Upper lobe of right lung (tissue), 1 donor: ENCODE results near the gene FAF2. TPM values are rescaled to one million over a fixed set of nuclear protein-coding genes. Genes with fewer than 3 reads are reported as not detected.

Experiments used
- ATAC-seq: fragments of 200-7000 bp; cut with Tn5 transposase; one replicate; pipeline ENCODE4 v1.9.1; 2020; ENCODE audit warnings: mild to moderate bottlenecking, moderate library complexity
- DNase-seq: peaks from one replicate; pipeline ENCODE4 v3.0.0-alpha.2; 2020
- H3K27ac ChIP-seq: fragments of 200-600 bp; one replicate; pipeline ENCODE4 v1.8.0; 2022
- H3K27me3 ChIP-seq: fragments of 200-600 bp; one replicate; pipeline ENCODE4 v1.8.0; 2022; ENCODE audit warnings: mild to moderate bottlenecking
- H3K36me3 ChIP-seq: fragments of 200-600 bp; one replicate; pipeline ENCODE4 v1.8.0; 2022
- H3K4me1 ChIP-seq: fragments of 200-600 bp; one replicate; pipeline ENCODE4 v1.8.0; 2022
- H3K4me3 ChIP-seq: fragments of 200-600 bp; one replicate; pipeline ENCODE4 v1.8.0; 2022; ENCODE audit warnings: mild to moderate bottlenecking
- H3K9me3 ChIP-seq: fragments of 200-600 bp; one replicate; pipeline ENCODE4 v1.8.0; 2022
- CTCF ChIP-seq: fragments of 200-600 bp; IDR thresholded peaks from one replicate; pipeline ENCODE4 v1.8.0; 2022; ENCODE audit warnings: antibody characterized with exemption
- intact Hi-C: fragments of 100-400 bp; cut with DNase I; formaldehyde crosslinking; loops from one replicate; pipeline ENCODE4 v1.11.0; 2022
- total RNA-seq: library from RNA; stranded (reverse); fragmentation: NEBNext Ultra II Directional; extraction: Animal tissue kit (Norgen Biotek cat#: 25700); gene quantifications from one replicate; pipeline ENCODE4 v1.2.1, GENCODE V29; 2021
- donor health status: DM: no; HTN: yes; CAD: no; lungs with severe emphysema.

Gene FAF2
- total RNA-seq, 1 donor from 2014 or later: 35.1 TPM

- peaks cover 20% of the 10 kb centered on the region for H3K4me1 ChIP-seq
- H3K9me3 ChIP-seq: no peaks in the 10 kb centered on the region
- no peak for TF ChIP-seq CTCF
- H3K36me3 ChIP-seq: no peaks in the 10 kb centered on the region
- peak; percentile 85 for DNase-seq
- intact Hi-C loops: no loop called here
- H3K27me3 ChIP-seq: no peaks in the 10 kb centered on the region
- peak; percentile 6 for ATAC-seq
- H3K27ac ChIP-seq: peak overlapping the region; percentile 63
- H3K4me3 ChIP-seq: peak overlapping the region; percentile 61
Measured at GRCh38 chr5:176541338-176542134, 93.4 kb downstream of the FAF2 start.

- ATAC-seq: no peak
- Histone ChIP-seq H3K4me1 (peaks cover 20% of the 10 kb centered on the region), H3K27ac (peak overlapping the region; percentile 67), H3K36me3 (no peaks in the 10 kb centered on the region), H3K4me3 (peak overlapping the region; percentile 61), H3K9me3 (no peaks in the 10 kb centered on the region), H3K27me3 (no peaks in the 10 kb centered on the region)
- no peak for TF ChIP-seq CTCF
- intact Hi-C loops: no loop called here
- no peak for DNase-seq
Measured at GRCh38 chr5:176542135-176542595, 94.0 kb downstream of the FAF2 start.

- Histone ChIP-seq H3K9me3 (no peaks in the 10 kb centered on the region), H3K36me3 (no peaks in the 10 kb centered on the region), H3K4me3 (peak overlapping the region; percentile 61), H3K27ac (peak overlapping the region; percentile 77), H3K27me3 (no peaks in the 10 kb centered on the region), H3K4me1 (peaks cover 20% of the 10 kb centered on the region)
- no peak for DNase-seq
- TF ChIP-seq CTCF: no peak
- intact Hi-C loops: no loop called here
- peak; percentile 65 for ATAC-seq
Measured at GRCh38 chr5:176542596-176543427, 94.6 kb downstream of the FAF2 start.

GRCh38 chr5:176543428-176544182, 95.4 kb downstream of the FAF2 start:
- Histone ChIP-seq H3K27me3 (no peaks in the 10 kb centered on the region), H3K27ac (peak overlapping the region; percentile 77), H3K4me1 (peaks cover 14% of the 10 kb centered on the region), H3K4me3 (peak overlapping the region; percentile 59), H3K9me3 (no peaks in the 10 kb centered on the region), H3K36me3 (no peaks in the 10 kb centered on the region)
- DNase-seq (peak; percentile 90), ATAC-seq (peak; percentile 88)
- intact Hi-C loops: no loop called here
- no peak for TF ChIP-seq CTCF

GRCh38 chr5:176545388-176545736, 97.2 kb downstream of the FAF2 start:
- no peak for ATAC-seq
- intact Hi-C loops: no loop called here
- H3K27ac ChIP-seq: no peak overlapping the region
- H3K4me1 ChIP-seq: peaks cover 14% of the 10 kb centered on the region
- H3K36me3 ChIP-seq: no peaks in the 10 kb centered on the region
- no peak overlapping the region for H3K4me3 ChIP-seq
- no peak for DNase-seq
- H3K27me3 ChIP-seq: no peaks in the 10 kb centered on the region
- TF ChIP-seq CTCF: no peak
- H3K9me3 ChIP-seq: no peaks in the 10 kb centered on the region
